H1 (cell line): ENCODE measurements around the gene NFIA. TPM values are rescaled to one million over a fixed set of nuclear protein-coding genes. Genes with fewer than 3 reads are reported as not detected.

ENCODE experiments used
- CHD2 ChIP-seq: IDR thresholded peaks from 2 replicates; pipeline ENCODE4 v1.6.1; 2012; ENCODE audit warnings: low read length, improper control_type of control experiment
- CHD7 ChIP-seq: fragments of 300-600 bp; sonication (generic); IDR thresholded peaks from 2 replicates; pipeline ENCODE4 v1.7.1; 2012; ENCODE audit warnings: low read length, moderate library complexity, mild to moderate bottlenecking, inconsistent platforms; ENCODE audit not compliant: insufficient replicate concordance
- KDM1A ChIP-seq: fragments of 200-600, 300-600 bp; sonication (generic); IDR thresholded peaks from 2 replicates; pipeline ENCODE4 v1.7.1; 2016; ENCODE audit warnings: mild to moderate bottlenecking, low read length, borderline replicate concordance
- POLR2AphosphoS5 ChIP-seq: IDR thresholded peaks from 2 replicates; pipeline ENCODE4 v1.6.1; 2011; ENCODE audit warnings: low read depth, low read length
- SIX5 ChIP-seq: IDR thresholded peaks from 2 replicates; pipeline ENCODE4 v1.6.1; 2011; ENCODE audit warnings: mild to moderate bottlenecking, low read depth, low read length
- SP4 ChIP-seq: IDR thresholded peaks from 2 replicates; pipeline ENCODE4 v1.6.1; 2012; ENCODE audit warnings: low read length, inconsistent platforms
- polyA plus RNA-seq, 7 experiments: library from polyadenylated mRNA; depleted of rRNA in 3 of 7; stranded (reverse) in 5 of 7; unstranded in 2 of 7; fragments of >200 nt in 5 of 7; fragments of 200-250 nt in 2 of 7; gene quantifications; 1 replicate in 5 of 7; 2 replicates in 1 of 7; 4 replicates in 1 of 7; pipeline versions ENCODE4 v1.2.1 to v1.2.3, GENCODE V29; 2011 to 2013; ENCODE audit warnings: missing spikeins in 2 of 7, mixed read lengths in 2 of 7
- total RNA-seq: library from RNA; stranded (reverse); fragmentation: NEBNext Ultra II Directional; extraction: Animal tissue kit (Norgen Biotek cat#: 25700); gene quantifications from 2 replicates; pipeline ENCODE4 v1.2.1, GENCODE V29; 2021

The NFIA gene
- total and polyA plus RNA-seq, 2 of the 8 experiments (the other 6 are each of a cell fraction or from before 2014, with no cell fraction given) = 1.8 to 2.3 TPM

GRCh38 chr1:61223140-61223539, 140.8 kb downstream of the NFIA start (continued):
- TF ChIP-seq CHD7 = no peak
- no peak for TF ChIP-seq POLR2AphosphoS5
- TF ChIP-seq CHD2 = no peak
- TF ChIP-seq SIX5 = no peak
- no peak for TF ChIP-seq SP4
- TF ChIP-seq KDM1A = no peak
